Peyer's patch (tissue), 4 donors: ENCODE measurements around the gene AGER.

Source experiments
- CTCF ChIP-seq, 6 experiments: fragments of 450-650 bp in 4 of 6; fragments of 200-600 bp in 2 of 6; sonication (generic) in 1 of 6; IDR thresholded peaks; one replicate each; pipeline ENCODE4 v1.5.1; 2017 to 2019; ENCODE audit warnings: antibody characterized with exemption in 6 of 6, mild to moderate bottlenecking in 3 of 6, moderate library complexity in 1 of 6
- POLR2A ChIP-seq, 2 donors: fragments of 450-650 bp; IDR thresholded peaks; one replicate each; pipeline ENCODE4 v1.5.1; 2017; ENCODE audit warnings: antibody characterized with exemption in 2 of 2, mild to moderate bottlenecking in 2 of 2, moderate library complexity in 2 of 2

DNA sequence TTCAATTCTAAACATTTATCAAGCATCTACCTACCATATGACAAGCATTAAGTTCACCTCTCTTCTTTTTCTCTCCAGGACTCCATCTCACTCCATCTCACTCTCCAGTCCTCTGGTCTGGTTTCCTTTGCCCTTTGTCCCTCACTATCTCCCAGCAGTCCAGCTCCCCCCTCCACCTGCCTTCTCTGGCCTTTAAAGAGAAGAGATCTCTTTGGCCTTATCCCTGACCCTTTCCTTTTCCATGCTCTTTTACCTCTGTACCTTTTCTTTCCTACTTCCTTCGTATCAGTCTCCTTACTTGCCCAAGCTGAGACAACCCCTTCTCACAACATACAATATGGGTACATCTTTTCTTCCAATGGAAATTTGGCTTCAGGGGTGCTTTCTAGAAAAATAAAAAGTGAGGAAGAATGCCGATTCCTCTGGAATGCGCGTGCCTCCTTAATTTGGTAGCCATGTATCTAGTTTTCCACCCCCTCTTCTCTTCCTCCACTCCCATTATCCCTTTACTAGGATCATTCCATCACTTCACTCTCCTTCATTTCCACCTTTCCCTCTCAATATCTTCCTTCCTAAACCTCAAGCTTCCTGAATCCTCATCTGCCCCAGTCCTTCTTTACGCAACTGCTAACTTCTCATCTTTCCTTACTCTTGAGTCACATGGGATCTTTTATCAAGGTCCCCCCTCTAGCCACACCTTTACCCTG, 7.4 kb downstream of the AGER start:
- TF ChIP-seq CTCF (IDR thresholded peaks at IDR 0.05) (no peak), POLR2A (IDR thresholded peaks at IDR 0.05) (no peak)
